ENCODE data around the gene OR4D1.
A peak's percentile ranks its signal among the peaks of the same experiment; 100 is the strongest.

Gene OR4D1

DNA sequence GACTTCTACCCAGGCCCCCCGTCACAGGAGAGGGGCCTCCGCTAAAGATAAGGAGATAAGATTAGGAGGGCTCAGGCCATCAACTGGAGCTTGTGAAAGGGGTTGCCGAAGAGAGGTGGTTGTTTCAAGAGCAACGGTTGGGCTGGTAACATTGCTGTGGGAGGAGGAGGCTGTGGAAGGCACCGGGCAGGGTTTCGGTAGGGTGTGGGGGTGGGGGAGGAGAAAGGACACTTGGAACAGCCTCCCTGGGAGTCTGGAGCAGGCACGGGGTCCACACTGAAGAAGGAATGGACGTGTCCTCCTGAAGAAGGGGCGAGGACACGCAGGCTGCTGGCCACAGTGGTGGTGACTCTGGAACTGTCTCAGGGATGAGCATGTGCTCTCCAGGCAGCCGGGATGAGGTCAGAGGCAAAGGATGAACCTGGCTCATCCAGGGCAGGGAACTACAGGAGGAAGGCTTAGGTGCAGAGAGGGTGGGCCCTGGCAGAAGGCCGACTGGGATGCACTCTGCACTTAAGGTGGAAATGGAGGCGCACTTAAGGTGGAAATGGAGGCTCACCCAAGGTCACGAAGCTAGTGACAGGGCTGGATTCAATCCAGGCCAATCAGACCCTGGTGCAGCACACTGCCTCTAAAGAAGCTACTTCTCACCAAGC, 43.2 kb downstream of the OR4D1 start:
- FAIRE-seq (no peak), DNase-seq (ENCODE audit: insufficient read length, low spot score) (no peak)

DNA sequence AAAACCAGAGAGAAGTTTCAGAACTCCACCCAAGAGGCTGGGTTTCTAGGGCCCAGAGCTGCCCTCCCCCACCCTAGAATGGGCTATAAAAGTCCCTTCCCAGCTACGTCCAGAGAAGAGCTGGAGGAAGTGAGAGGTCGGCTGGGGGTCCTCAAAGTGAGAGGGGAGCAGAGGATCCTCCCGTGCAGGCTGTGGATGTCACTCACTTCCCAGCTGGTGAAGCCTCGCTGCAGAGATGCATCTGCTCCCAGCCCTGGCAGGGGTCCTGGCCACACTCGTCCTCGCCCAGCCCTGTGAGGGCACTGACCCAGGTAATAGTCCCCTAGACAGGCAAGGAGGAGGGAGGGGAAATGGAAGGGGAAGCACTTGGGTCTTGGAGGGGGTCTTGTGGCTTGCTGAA, 44.4 kb downstream of the OR4D1 start, which contains the start of gene EPX:
EPX (plus strand) TSS at position 115 of the 400 bp plus-strand sequence; CDS start at position 236, 121 bp downstream.
- DNase-seq (ENCODE audit: insufficient read length, low spot score), result no peak
- FAIRE-seq, result no peak

- no peak for FAIRE-seq
- no peak for DNase-seq (ENCODE audit: insufficient read length, low spot score)
Measured at GRCh38 chr17:58193641-58194255, 45.6 kb downstream of the OR4D1 start.

GRCh38 chr17:58195518-58196123, 47.4 kb downstream of the OR4D1 start:
- FAIRE-seq (no peak), DNase-seq (ENCODE audit: insufficient read length, low spot score) (no peak)

DNA sequence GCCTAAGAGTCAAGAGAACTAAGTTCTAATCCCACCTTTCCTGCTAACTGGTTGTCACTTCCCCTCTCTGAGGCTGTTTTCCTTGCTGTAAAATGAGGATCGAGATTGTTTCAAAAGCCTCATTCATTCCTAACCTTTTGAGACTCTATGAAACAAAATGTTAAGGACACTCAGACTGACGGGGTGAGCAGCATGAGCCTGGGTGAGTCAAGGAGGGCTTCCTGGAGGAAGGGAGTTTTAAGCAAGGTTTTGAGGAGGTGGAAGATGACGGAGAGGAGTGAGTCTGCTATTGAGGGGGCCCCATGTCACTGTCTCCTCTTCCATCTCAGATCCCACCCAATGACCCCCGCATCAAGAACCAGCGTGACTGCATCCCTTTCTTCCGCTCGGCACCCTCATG, 48.4 kb downstream of the OR4D1 start:
- FAIRE-seq (no peak), DNase-seq (ENCODE audit: insufficient read length, low spot score) (no peak)

DNA sequence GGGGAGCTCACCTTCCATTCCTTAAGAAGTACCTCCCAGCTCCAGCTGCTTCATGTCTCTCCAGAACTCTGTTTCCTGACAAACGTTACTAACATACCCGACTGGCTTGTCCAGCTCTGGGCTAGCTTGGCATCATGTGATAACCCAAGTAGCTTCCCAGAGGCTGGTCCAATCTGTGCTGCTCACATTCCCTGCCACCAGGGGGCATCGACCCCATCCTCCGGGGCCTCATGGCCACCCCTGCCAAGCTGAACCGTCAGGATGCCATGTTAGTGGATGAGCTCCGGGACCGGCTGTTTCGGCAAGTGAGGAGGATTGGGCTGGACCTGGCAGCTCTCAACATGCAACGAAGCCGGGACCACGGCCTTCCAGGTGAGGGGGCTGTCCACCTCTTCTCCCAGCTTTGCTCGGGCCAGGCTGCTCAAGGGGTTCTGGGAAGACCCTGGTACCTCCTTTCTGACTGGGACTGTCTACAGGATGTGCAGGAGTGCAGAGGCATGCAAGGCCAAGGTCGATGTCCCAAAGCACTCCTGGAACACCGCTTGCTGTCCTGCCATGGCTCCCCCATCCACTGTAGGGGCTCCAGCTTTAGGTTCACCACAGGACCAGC, 51.9 kb downstream of the OR4D1 start:
- DNase-seq (ENCODE audit: insufficient read length, low spot score), result peak; percentile 58
- peak; percentile 60 for FAIRE-seq

DNA sequence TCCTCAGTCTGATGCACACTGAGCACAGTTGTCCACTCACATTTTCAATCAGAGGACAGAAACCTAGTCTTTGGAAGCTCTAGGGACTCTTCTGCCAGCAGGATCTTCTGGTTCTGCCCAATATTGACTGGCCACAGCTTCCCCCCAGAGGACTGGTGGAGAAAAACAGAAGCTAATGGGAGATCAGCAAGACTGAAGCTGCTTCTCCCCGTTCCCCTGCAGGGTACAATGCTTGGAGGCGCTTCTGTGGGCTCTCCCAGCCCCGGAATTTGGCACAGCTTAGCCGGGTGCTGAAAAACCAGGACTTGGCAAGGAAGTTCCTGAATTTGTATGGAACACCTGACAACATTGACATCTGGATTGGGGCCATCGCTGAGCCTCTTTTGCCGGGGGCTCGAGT, 54.7 kb downstream of the OR4D1 start:
- DNase-seq (ENCODE audit: insufficient read length, low spot score) (no peak), FAIRE-seq (no peak)

- DNase-seq (ENCODE audit: insufficient read length, low spot score) (no peak), FAIRE-seq (no peak)
Measured at GRCh38 chr17:58204796-58205195, 56.6 kb downstream of the OR4D1 start.

DNA sequence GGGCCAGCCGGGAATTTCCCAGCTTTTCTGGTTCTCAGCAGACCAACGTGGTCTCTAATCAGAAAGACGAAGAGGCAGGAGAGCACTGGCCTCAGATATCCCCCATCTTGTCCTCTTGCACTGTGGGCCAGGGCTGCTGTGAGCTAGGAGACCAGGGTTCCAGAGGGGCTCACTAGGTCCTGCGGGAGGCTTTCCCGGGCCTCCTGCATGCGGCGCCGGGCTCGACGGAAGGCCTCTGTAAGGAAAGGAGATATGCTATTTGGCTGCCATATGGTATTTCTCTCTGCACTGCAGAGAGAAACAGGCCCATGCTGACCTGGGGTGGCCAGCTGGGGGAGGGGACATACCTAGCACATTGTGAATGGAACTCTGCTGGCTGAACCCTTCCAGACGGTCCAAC, 57.8 kb downstream of the OR4D1 start:
- DNase-seq (ENCODE audit: insufficient read length, low spot score) (no peak), FAIRE-seq (no peak)

DNA sequence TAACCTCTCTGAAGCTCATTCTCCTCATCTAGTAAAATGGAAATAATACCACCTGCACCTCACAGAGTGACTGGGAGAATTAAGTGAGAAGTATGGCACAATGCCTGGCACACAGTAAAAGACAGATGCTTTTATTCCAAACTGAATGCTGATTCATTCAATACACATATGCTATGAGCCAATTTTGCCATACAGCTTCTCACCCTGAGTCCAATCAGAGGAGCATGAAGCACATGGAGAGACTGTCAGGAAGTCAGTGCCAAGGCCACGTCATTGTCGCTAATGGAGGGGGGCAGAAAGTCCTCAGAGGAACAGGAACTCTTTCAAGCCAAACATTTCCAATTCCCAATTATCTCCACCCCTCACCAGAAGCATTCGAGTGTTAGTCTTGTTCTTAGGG, 59.3 kb downstream of the OR4D1 start:
- FAIRE-seq, result no peak

DNA sequence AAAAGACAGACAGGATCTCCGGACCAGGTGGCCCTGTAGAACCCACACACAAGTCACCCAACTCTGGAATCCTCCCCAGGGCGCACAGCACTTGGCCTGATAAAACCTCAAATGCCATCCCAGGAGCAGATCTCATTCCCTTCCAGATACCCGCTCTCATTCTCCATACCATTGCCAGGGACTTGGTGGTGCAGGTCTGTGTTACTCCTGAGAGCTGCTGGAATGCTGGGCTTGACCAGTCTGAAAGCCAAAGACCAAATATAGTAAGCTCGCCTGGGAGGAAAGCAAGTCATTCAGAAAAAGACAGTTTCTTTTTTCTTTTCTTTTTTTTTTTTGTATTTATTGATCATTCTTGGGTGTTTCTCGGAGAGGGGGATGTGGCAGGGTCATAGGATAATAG, 60.2 kb downstream of the OR4D1 start:
- no peak for FAIRE-seq

More for the DNA sequence above, 59.3 kb downstream of the OR4D1 start:
- no peak for DNase-seq (ENCODE audit: insufficient read length, low spot score)

More for the DNA sequence above, 60.2 kb downstream of the OR4D1 start:
- no peak for DNase-seq (ENCODE audit: insufficient read length, low spot score)
